ENCODE data around the gene PIBF1.

Gene PIBF1

DNA sequence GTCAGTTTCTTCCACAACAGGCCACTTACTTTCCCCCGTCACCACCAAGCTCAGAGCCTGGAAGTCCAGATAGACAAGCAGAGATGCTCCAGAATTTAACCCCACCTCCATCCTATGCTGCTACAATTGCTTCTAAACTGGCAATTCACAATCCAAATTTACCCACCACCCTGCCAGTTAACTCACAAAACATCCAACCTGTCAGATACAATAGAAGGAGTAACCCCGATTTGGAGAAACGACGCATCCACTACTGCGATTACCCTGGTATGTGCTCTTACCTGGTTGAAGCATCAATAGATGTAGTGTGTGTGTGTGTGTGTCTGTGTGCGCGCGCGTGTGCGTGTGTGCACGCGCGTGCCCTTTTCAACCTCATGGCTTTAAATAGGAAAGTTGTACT is 280.5 kb downstream of the PIBF1 start:
- DNase-seq (no peak), ATAC-seq (ENCODE audit: insufficient read depth, low read depth) (no peak)
- Histone ChIP-seq H3K27ac (ENCODE audit: low read length) (no peak overlapping the region), H4K20me1 (ENCODE audit: insufficient read depth, low read length) (no peaks in the 10 kb centered on the region), H3K27me3 (ENCODE audit: insufficient read depth, low read length, poor library complexity) (peaks cover 5% of the 10 kb centered on the region), H3K4me1 (ENCODE audit: insufficient read depth, low read length) (peaks cover 32% of the 10 kb centered on the region), H2AFZ (ENCODE audit: low read depth, low read length) (no peak overlapping the region), H3K79me2 (ENCODE audit: insufficient read depth, low read length) (no peaks in the 10 kb centered on the region), H3K9ac (ENCODE audit: low read depth, low read length) (no peak overlapping the region), H3K36me3 (ENCODE audit: insufficient read depth, low read length) (no peaks in the 10 kb centered on the region), H3K4me2 (ENCODE audit: insufficient read depth, low read length) (no peak overlapping the region), H3K9me3 (ENCODE audit: insufficient read depth, low read length, severe bottlenecking) (no peaks in the 10 kb centered on the region), H3K4me3 (ENCODE audit: low read depth in 1 of 2, low read length in 2 of 2) (no peak overlapping the region)
- no peak for TF ChIP-seq EZH2 (IDR thresholded peaks at IDR 0.05; ENCODE audit: borderline replicate concordance, low read depth, low read length, severe bottlenecking)
- TF ChIP-seq, protein P1, sequence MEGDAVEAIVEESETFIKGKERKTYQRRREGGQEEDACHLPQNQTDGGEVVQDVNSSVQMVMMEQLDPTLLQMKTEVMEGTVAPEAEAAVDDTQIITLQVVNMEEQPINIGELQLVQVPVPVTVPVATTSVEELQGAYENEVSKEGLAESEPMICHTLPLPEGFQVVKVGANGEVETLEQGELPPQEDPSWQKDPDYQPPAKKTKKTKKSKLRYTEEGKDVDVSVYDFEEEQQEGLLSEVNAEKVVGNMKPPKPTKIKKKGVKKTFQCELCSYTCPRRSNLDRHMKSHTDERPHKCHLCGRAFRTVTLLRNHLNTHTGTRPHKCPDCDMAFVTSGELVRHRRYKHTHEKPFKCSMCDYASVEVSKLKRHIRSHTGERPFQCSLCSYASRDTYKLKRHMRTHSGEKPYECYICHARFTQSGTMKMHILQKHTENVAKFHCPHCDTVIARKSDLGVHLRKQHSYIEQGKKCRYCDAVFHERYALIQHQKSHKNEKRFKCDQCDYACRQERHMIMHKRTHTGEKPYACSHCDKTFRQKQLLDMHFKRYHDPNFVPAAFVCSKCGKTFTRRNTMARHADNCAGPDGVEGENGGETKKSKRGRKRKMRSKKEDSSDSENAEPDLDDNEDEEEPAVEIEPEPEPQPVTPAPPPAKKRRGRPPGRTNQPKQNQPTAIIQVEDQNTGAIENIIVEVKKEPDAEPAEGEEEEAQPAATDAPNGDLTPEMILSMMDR (IDR thresholded peaks at IDR 0.05; ENCODE audit: borderline replicate concordance, extremely low read depth, low read length, poor library complexity, severe bottlenecking) = no peak

DNA sequence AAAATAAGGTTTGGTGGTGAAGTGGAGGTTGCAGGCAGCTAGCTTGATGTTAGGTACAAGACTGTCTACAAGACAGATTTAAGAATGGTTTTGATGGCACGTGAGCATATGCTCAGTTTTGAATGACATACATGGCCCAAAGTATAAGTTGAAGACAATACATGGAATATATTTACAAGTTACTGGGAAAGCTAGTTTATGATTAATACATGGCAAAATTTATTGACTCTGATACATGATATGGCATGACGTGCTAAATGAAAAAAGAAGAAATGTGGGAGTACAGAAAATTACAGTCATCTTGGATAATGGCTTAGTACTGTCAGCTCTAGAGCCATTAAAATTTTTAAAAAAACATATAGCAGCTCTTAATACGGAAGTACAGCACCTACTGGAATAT is 281.2 kb downstream of the PIBF1 start:
- no peak overlapping the region for H3K4me2 ChIP-seq (ENCODE audit: insufficient read depth, low read length)
- H3K9ac ChIP-seq (ENCODE audit: low read depth, low read length) = no peak overlapping the region
- no peak overlapping the region for H3K27ac ChIP-seq (ENCODE audit: low read length)
- H3K79me2 ChIP-seq (ENCODE audit: insufficient read depth, low read length) = no peaks in the 10 kb centered on the region
- ATAC-seq (ENCODE audit: insufficient read depth, low read depth) (no peak), DNase-seq (no peak)
- no peaks in the 10 kb centered on the region for H3K36me3 ChIP-seq (ENCODE audit: insufficient read depth, low read length)
- no peak overlapping the region for H2AFZ ChIP-seq (ENCODE audit: low read depth, low read length)
- no peaks in the 10 kb centered on the region for H3K9me3 ChIP-seq (ENCODE audit: insufficient read depth, low read length, severe bottlenecking)
- no peak for TF ChIP-seq EZH2 (IDR thresholded peaks at IDR 0.05; ENCODE audit: borderline replicate concordance, low read depth, low read length, severe bottlenecking)
- TF ChIP-seq, protein P1 (IDR thresholded peaks at IDR 0.05; ENCODE audit: borderline replicate concordance, extremely low read depth, low read length, poor library complexity, severe bottlenecking) = no peak
- H3K27me3 ChIP-seq (ENCODE audit: insufficient read depth, low read length, poor library complexity) = no peaks in the 10 kb centered on the region
- no peaks in the 10 kb centered on the region for H4K20me1 ChIP-seq (ENCODE audit: insufficient read depth, low read length)
- no peak overlapping the region for H3K4me3 ChIP-seq (ENCODE audit: low read depth in 1 of 2, low read length in 2 of 2)
- H3K4me1 ChIP-seq (ENCODE audit: insufficient read depth, low read length) = peaks cover 28% of the 10 kb centered on the region

DNA sequence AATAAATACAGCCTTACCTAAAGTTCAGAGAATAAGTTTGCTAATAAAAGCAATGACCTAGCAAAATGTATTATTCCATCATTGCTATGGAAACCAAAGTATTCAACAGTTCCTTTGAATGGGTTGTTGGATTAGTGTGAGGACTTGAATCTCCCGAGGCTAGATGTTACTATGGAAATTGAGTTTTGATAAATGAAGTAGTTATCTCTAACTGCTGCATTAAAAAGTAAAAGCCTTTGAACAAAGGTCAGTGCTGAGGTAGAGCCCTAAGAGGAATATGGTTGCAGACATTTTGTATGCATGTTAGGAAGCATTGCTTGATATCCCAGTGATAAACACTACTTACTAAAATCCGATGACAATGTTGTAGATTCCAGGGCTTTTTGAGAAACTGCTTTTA is 283.1 kb downstream of the PIBF1 start:
- no peaks in the 10 kb centered on the region for H3K27me3 ChIP-seq (ENCODE audit: insufficient read depth, low read length, poor library complexity)
- H3K4me1 ChIP-seq (ENCODE audit: insufficient read depth, low read length) = peaks cover 10% of the 10 kb centered on the region
- ATAC-seq (ENCODE audit: insufficient read depth, low read depth) = no peak
- H2AFZ ChIP-seq (ENCODE audit: low read depth, low read length) = no peak overlapping the region
- no peak for TF ChIP-seq EZH2 (IDR thresholded peaks at IDR 0.05; ENCODE audit: borderline replicate concordance, low read depth, low read length, severe bottlenecking)
- TF ChIP-seq, protein P1 (IDR thresholded peaks at IDR 0.05; ENCODE audit: borderline replicate concordance, extremely low read depth, low read length, poor library complexity, severe bottlenecking) = no peak
- no peaks in the 10 kb centered on the region for H4K20me1 ChIP-seq (ENCODE audit: insufficient read depth, low read length)
- no peak for DNase-seq
- H3K79me2 ChIP-seq (ENCODE audit: insufficient read depth, low read length) = no peaks in the 10 kb centered on the region
- H3K27ac ChIP-seq (ENCODE audit: low read length) = no peak overlapping the region
- no peaks in the 10 kb centered on the region for H3K9me3 ChIP-seq (ENCODE audit: insufficient read depth, low read length, severe bottlenecking)
- H3K4me2 ChIP-seq (ENCODE audit: insufficient read depth, low read length) = no peak overlapping the region
- no peak overlapping the region for H3K9ac ChIP-seq (ENCODE audit: low read depth, low read length)
- H3K4me3 ChIP-seq (ENCODE audit: low read depth in 1 of 2, low read length in 2 of 2) = no peak overlapping the region
- H3K36me3 ChIP-seq (ENCODE audit: insufficient read depth, low read length) = no peaks in the 10 kb centered on the region

Measured in DND-41 (cell line).